Trophoblast cell (in vitro differentiated cells and primary cell): Measurements from ENCODE around the gene RAC2.

ENCODE experiments used
- DNase-seq, 2 donors: peaks; one replicate each; pipeline ENCODE4 v3.0.0-alpha.2; 2016
- H2AFZ ChIP-seq: 2 replicates; pipeline ENCODE4 v1.6.1; 2013; ENCODE audit warnings: low read length, moderate library complexity, mild to moderate bottlenecking; ENCODE audit not compliant: insufficient read depth, poor library complexity
- H2AK5ac ChIP-seq: 2 replicates; pipeline ENCODE4 v1.6.1; 2013; ENCODE audit warnings: mild to moderate bottlenecking, low read length
- H2BK120ac ChIP-seq: 2 replicates; pipeline ENCODE4 v1.6.1; 2013; ENCODE audit warnings: low read length, mild to moderate bottlenecking, moderate library complexity; ENCODE audit not compliant: insufficient read depth, poor library complexity
- H2BK12ac ChIP-seq: 2 replicates; pipeline ENCODE4 v1.6.1; 2013; ENCODE audit warnings: mild to moderate bottlenecking, low read length, moderate library complexity
- H2BK5ac ChIP-seq: 2 replicates; pipeline ENCODE4 v1.6.1; 2013; ENCODE audit warnings: low read length, low read depth, moderate library complexity, mild to moderate bottlenecking; ENCODE audit not compliant: poor library complexity
- H3K14ac ChIP-seq: 2 replicates; pipeline ENCODE4 v1.6.1; 2013; ENCODE audit warnings: mild to moderate bottlenecking, low read length
- H3K18ac ChIP-seq: 2 replicates; pipeline ENCODE4 v1.6.1; 2013; ENCODE audit warnings: mild to moderate bottlenecking, low read length
- H3K23ac ChIP-seq: 2 replicates; pipeline ENCODE4 v1.6.1; 2013; ENCODE audit warnings: low read length
- H3K27ac ChIP-seq: 2 replicates; pipeline ENCODE4 v1.5.1; 2013; ENCODE audit warnings: low read depth, mild to moderate bottlenecking, inconsistent platforms, low read length, moderate library complexity
- H3K27me3 ChIP-seq: 2 replicates; pipeline ENCODE4 v1.6.1; 2013; ENCODE audit warnings: inconsistent platforms, mild to moderate bottlenecking, low read length, moderate library complexity; ENCODE audit not compliant: insufficient read depth
- H3K36me3 ChIP-seq, 2 experiments: 1 replicate in 1 of 2; 2 replicates in 1 of 2; pipeline ENCODE4 v1.6.1; 2013; ENCODE audit warnings: low read length in 2 of 2, mild to moderate bottlenecking in 2 of 2, moderate library complexity in 1 of 2; ENCODE audit not compliant: insufficient read depth in 2 of 2, control insufficient read depth in 1 of 2
- H3K4ac ChIP-seq: 2 replicates; pipeline ENCODE4 v1.6.1; 2013; ENCODE audit warnings: low read depth, mild to moderate bottlenecking, low read length, moderate library complexity
- H3K4me1 ChIP-seq, 2 experiments: 1 replicate in 1 of 2; 2 replicates in 1 of 2; pipeline ENCODE4 v1.6.1; 2013; ENCODE audit warnings: low read length in 2 of 2, mild to moderate bottlenecking in 2 of 2, moderate library complexity in 1 of 2; ENCODE audit not compliant: insufficient read depth in 2 of 2, control insufficient read depth in 1 of 2
- H3K4me2 ChIP-seq: 2 replicates; pipeline ENCODE4 v1.6.1; 2013; ENCODE audit warnings: inconsistent platforms, mild to moderate bottlenecking, low read length, moderate library complexity
- H3K4me3 ChIP-seq: 2 replicates; pipeline ENCODE4 v1.5.1; 2013; ENCODE audit warnings: mild to moderate bottlenecking, low read depth, low read length, inconsistent platforms
- H3K79me1 ChIP-seq: one replicate; pipeline ENCODE4 v1.6.1; 2013; ENCODE audit warnings: low read length
- H3K79me2 ChIP-seq: 2 replicates; pipeline ENCODE4 v1.6.1; 2013; ENCODE audit warnings: low read length, mild to moderate bottlenecking; ENCODE audit not compliant: control insufficient read depth, insufficient read depth, poor library complexity
- H3K9ac ChIP-seq: 2 replicates; pipeline ENCODE4 v1.6.1; 2013; ENCODE audit warnings: mild to moderate bottlenecking, low read length
- H3K9me3 ChIP-seq: 2 replicates; pipeline ENCODE4 v1.6.1; 2013; ENCODE audit warnings: low read depth, mild to moderate bottlenecking, control low read depth, inconsistent platforms, low read length; ENCODE audit not compliant: insufficient read depth
- H4K12ac ChIP-seq: 2 replicates; pipeline ENCODE4 v1.6.1; 2013; ENCODE audit warnings: low read depth, mild to moderate bottlenecking, low read length, moderate library complexity
- H4K8ac ChIP-seq: 2 replicates; pipeline ENCODE4 v1.6.1; 2013; ENCODE audit warnings: low read depth, mild to moderate bottlenecking, low read length, moderate library complexity
- H4K91ac ChIP-seq: one replicate; pipeline ENCODE4 v1.6.1; 2013; ENCODE audit warnings: low read depth, mild to moderate bottlenecking, low read length, moderate library complexity
- WGBS: extraction: QIAGEN DNeasy Blood & Tissue Kit; methylation state at CpG from one replicate; pipeline ENCODE4 v1.1.7; 2013; ENCODE audit warnings: missing lambda C conversion rate; ENCODE audit not compliant: insufficient read length, insufficient coverage; ENCODE audit errors: extremely low coverage; 5-methylcytosine and 5-hydroxymethylcytosine counted together

RAC2 gene

GRCh38 chr22:37179622-37180420 lies 64.2 kb downstream of the RAC2 start:
- Histone ChIP-seq H3K4me2 (no peak overlapping the region), H2BK120ac (no peak overlapping the region), H3K27ac (no peak overlapping the region), H4K8ac (no peak overlapping the region), H3K79me2 (no peaks in the 10 kb centered on the region), H3K4me3 (no peak overlapping the region), H3K23ac (no peak overlapping the region), H3K18ac (no peak overlapping the region), H2BK5ac (no peak overlapping the region), H2BK12ac (peak overlapping the region; percentile 7), H3K9me3 (no peaks in the 10 kb centered on the region), H3K4me1 (peaks cover 35 to 36% of the 10 kb centered on the region in 2 experiments), H3K14ac (no peak overlapping the region), H2AFZ (no peak overlapping the region), H4K12ac (no peak overlapping the region), H3K36me3 (peaks cover 22 to 31% of the 10 kb centered on the region in 2 experiments), H3K27me3 (no peaks in the 10 kb centered on the region), H2AK5ac (no peak overlapping the region), H3K9ac (no peak overlapping the region), H4K91ac (no peak overlapping the region), H3K4ac (no peak overlapping the region), H3K79me1 (peaks cover 22% of the 10 kb centered on the region)
- peak; percentile 95 for DNase-seq
- WGBS = no CpG with 5 or more reads among the region's 31 CpGs

- no CpG with 5 or more reads among the region's 10 CpGs for WGBS
- Histone ChIP-seq H3K36me3 (peaks cover 21 to 28% of the 10 kb centered on the region in 2 experiments), H3K18ac (no peak overlapping the region), H3K23ac (no peak overlapping the region), H2BK5ac (peak overlapping the region; percentile 3), H4K91ac (peak overlapping the region; percentile 31), H2AK5ac (peak overlapping the region; percentile 13), H3K4me1 (peaks cover 34 to 35% of the 10 kb centered on the region in 2 experiments), H2BK120ac (no peak overlapping the region), H3K9me3 (no peaks in the 10 kb centered on the region), H3K27me3 (no peaks in the 10 kb centered on the region), H3K4ac (no peak overlapping the region), H2BK12ac (peak overlapping the region; percentile 61), H3K4me2 (no peak overlapping the region), H3K14ac (peak overlapping the region; percentile 5), H2AFZ (no peak overlapping the region), H4K8ac (peak overlapping the region; percentile 34), H3K79me2 (no peaks in the 10 kb centered on the region), H4K12ac (peak overlapping the region; percentile 35), H3K9ac (no peak overlapping the region), H3K79me1 (peaks cover 22% of the 10 kb centered on the region), H3K4me3 (no peak overlapping the region), H3K27ac (peak overlapping the region; percentile 55)
- peak; percentile 53 to 73 for DNase-seq
These were observed 65.0 kb downstream of the RAC2 start for GRCh38 chr22:37179126-37179470.

GRCh38 chr22:37178350-37179125 lies 65.5 kb downstream of the RAC2 start:
- peak overlapping the region; percentile 35 for H4K12ac ChIP-seq
- H4K91ac ChIP-seq = peak overlapping the region; percentile 67
- H3K18ac ChIP-seq = no peak overlapping the region
- H2BK120ac ChIP-seq = peak overlapping the region; percentile 5
- H3K79me2 ChIP-seq = no peaks in the 10 kb centered on the region
- WGBS = no CpG with 5 or more reads among the region's 17 CpGs
- H2BK12ac ChIP-seq = peak overlapping the region; percentile 61
- H3K4me3 ChIP-seq = no peak overlapping the region
- H3K4ac ChIP-seq = no peak overlapping the region
- no peak overlapping the region for H3K9ac ChIP-seq
- peak overlapping the region; percentile 55 for H3K27ac ChIP-seq
- peaks cover 19% of the 10 kb centered on the region for H3K79me1 ChIP-seq
- peak overlapping the region; percentile 13 for H2AK5ac ChIP-seq
- peaks cover 21 to 28% of the 10 kb centered on the region in 2 experiments for H3K36me3 ChIP-seq
- H2BK5ac ChIP-seq = peak overlapping the region; percentile 3
- no peaks in the 10 kb centered on the region for H3K9me3 ChIP-seq
- H2AFZ ChIP-seq = no peak overlapping the region
- peak; percentile 86 to 92 for DNase-seq
- peak overlapping the region; percentile 5 for H3K14ac ChIP-seq
- H3K4me1 ChIP-seq = peaks cover 30% of the 10 kb centered on the region in 2 experiments
- H3K27me3 ChIP-seq = no peaks in the 10 kb centered on the region
- peak overlapping the region; percentile 34 for H4K8ac ChIP-seq
- H3K23ac ChIP-seq = no peak overlapping the region
- H3K4me2 ChIP-seq = no peak overlapping the region

GRCh38 chr22:37177755-37178154 lies 66.3 kb downstream of the RAC2 start:
- Histone ChIP-seq H2BK12ac (peak overlapping the region; percentile 0), H3K14ac (no peak overlapping the region)
- WGBS = no CpG with 5 or more reads among the region's 3 CpGs

More at GRCh38 chr22:37177755-37178154, 66.3 kb downstream of the RAC2 start:
- Histone ChIP-seq H3K9me3 (no peaks in the 10 kb centered on the region), H2AK5ac (no peak overlapping the region), H3K9ac (no peak overlapping the region), H3K27ac (no peak overlapping the region), H3K4me2 (no peak overlapping the region), H3K23ac (no peak overlapping the region), H3K18ac (peak overlapping the region; percentile 14), H3K27me3 (no peaks in the 10 kb centered on the region), H3K79me2 (no peaks in the 10 kb centered on the region), H4K8ac (no peak overlapping the region), H4K12ac (no peak overlapping the region), H2AFZ (no peak overlapping the region), H2BK5ac (no peak overlapping the region), H4K91ac (peak overlapping the region; percentile 67), H2BK120ac (no peak overlapping the region), H3K79me1 (peaks cover 19% of the 10 kb centered on the region), H3K4ac (no peak overlapping the region), H3K4me1 (peaks cover 26 to 29% of the 10 kb centered on the region in 2 experiments), H3K4me3 (no peak overlapping the region), H3K36me3 (peaks cover 19 to 26% of the 10 kb centered on the region in 2 experiments)
- DNase-seq = no peak
